ENCODE measurements around the gene LIMA1.

GRCh38 chr12:50201987-50202521 lies 81.3 kb downstream of the LIMA1 start:
- TF ChIP-seq POLR2A (IDR thresholded peaks at IDR 0.05; ENCODE audit: extremely low read depth, insufficient read length) = no peak
- TF ChIP-seq CTCF (IDR thresholded peaks at IDR 0.05; ENCODE audit: low read depth, low read length) = no peak
- no peak for TF ChIP-seq MYC (IDR thresholded peaks at IDR 0.05; ENCODE audit: low read depth, low read length)

All from NB4 (cell line).